ENCODE results near the gene THSD8. TPM values are rescaled to one million over a fixed set of nuclear protein-coding genes. Genes with fewer than 3 reads are reported as not detected.
A peak's percentile ranks its signal among the peaks of the same experiment; 100 is the strongest.

The THSD8 gene
- total RNA-seq, 6 donors from 2014 or later = 4.6 to 6.0 TPM; not detected in 4

DNA sequence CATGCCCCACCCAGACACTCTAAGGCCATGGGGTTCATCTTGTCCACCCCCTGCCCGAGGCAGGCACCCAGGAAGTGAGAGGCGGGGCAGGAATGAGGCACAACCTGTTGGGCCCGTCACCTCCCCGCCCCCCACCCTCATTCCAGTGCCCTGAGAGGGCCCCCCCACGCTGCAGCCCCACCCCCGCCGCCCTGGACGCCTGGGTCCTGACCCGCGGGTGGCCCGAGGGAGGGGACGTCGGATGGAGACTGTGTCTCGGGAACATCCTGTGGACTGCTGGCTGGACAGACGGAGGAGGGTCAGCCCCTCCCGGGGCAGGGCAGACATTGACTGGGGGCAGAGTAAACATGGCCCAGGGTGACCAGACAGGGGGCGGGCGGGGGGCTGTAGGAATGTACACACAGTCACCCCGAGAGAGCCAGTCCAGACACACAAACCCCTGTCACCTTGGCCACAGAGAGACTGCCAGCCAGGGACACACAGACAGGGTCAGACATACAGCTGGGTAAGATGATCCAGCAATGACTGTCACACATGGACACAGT lies 17.9 kb upstream of the THSD8 start:
- DNase-seq = peak; percentile 90
- peak; percentile 1 to 16 for ATAC-seq (ENCODE audit: low FRiP score in 2 of 2)
- Histone ChIP-seq H3K27ac (peak overlapping the region; percentile 96 to 100 (median 98)), H3K4me1 (peaks cover 77 to 86% (median 80%) of the 10 kb centered on the region in 4 donors), H3K9me3 (no peaks in the 10 kb centered on the region), H3K27me3 (no peaks in the 10 kb centered on the region), H3K36me3 (no peaks in the 10 kb centered on the region), H3K4me3 (peak overlapping the region in 2 of 4 donors; percentile 44 to 46)
- TF ChIP-seq POLR2A (IDR thresholded peaks at IDR 0.05) (peak in 1 of 4 donors; percentile 42), POLR2AphosphoS5 (IDR thresholded peaks at IDR 0.05) (peak; percentile 76 to 84), EP300 (IDR thresholded peaks at IDR 0.05) (peak in 3 of 4 donors; percentile 39 to 84 (median 69))
- TF ChIP-seq, protein P1, sequence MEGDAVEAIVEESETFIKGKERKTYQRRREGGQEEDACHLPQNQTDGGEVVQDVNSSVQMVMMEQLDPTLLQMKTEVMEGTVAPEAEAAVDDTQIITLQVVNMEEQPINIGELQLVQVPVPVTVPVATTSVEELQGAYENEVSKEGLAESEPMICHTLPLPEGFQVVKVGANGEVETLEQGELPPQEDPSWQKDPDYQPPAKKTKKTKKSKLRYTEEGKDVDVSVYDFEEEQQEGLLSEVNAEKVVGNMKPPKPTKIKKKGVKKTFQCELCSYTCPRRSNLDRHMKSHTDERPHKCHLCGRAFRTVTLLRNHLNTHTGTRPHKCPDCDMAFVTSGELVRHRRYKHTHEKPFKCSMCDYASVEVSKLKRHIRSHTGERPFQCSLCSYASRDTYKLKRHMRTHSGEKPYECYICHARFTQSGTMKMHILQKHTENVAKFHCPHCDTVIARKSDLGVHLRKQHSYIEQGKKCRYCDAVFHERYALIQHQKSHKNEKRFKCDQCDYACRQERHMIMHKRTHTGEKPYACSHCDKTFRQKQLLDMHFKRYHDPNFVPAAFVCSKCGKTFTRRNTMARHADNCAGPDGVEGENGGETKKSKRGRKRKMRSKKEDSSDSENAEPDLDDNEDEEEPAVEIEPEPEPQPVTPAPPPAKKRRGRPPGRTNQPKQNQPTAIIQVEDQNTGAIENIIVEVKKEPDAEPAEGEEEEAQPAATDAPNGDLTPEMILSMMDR (IDR thresholded peaks at IDR 0.05) = no peak
- 19 to 33% methylated on average over 4 to 13 of the region's 19 CpGs for WGBS, 2 donors

DNA sequence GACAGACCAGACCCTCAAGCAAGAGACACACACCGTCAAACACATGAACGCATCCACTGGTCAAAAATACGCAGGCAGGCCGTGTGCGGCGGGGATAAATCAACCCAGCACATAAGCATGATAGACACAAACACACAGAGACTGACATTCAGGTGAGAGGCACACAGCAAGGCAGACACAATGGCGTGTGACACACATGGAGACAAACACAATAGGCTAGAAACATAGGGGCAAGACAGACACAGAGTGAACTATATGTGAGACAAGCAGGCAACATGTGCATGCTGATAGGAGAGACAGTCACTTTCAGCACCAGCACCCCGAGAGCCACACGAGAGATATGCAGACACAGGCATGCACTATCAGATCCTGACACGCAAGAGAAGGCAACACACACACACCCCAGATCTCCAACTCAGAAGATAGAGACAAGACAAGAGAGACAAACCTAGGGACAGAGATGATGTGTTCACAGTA lies 17.4 kb upstream of the THSD8 start:
- Histone ChIP-seq H3K4me1 (peaks cover 77 to 86% (median 79%) of the 10 kb centered on the region in 4 donors), H3K9me3 (no peaks in the 10 kb centered on the region), H3K27ac (peak overlapping the region; percentile 96 to 100 (median 98)), H3K27me3 (no peaks in the 10 kb centered on the region), H3K4me3 (peak overlapping the region in 1 of 4 donors; percentile 46), H3K36me3 (no peaks in the 10 kb centered on the region)
- DNase-seq = no peak
- 54 to 63% methylated on average over 10 of the region's 10 CpGs for WGBS, 2 donors
- no peak for ATAC-seq (ENCODE audit: low FRiP score in 2 of 2)
- no peak for TF ChIP-seq POLR2A (IDR thresholded peaks at IDR 0.05)
- TF ChIP-seq, protein P1 (IDR thresholded peaks at IDR 0.05) = no peak
- no peak for TF ChIP-seq EP300 (IDR thresholded peaks at IDR 0.05)
- TF ChIP-seq POLR2AphosphoS5 (IDR thresholded peaks at IDR 0.05) = no peak

DNA sequence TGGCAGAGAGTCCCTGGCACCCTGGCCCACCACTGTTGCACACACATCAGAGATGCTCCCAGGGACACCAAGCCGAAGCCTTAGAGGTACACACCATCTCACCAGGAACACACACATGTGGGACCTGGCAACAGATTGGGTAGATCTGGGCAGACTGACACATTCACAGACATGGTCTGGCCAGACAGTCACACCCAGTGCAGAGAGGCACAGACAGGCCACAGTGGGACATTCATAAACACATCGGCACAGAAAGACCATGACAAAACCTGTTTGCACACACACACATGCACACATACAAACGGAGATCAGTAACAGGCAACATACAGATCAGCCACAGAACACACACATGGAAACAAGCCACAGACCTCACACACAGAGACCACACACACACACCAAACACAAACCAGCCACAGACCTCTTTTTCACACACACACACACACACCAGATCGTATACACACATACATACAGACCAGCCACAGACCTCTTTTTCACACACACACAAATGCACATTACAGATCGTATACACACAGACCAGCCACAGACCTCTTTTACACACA lies 16.9 kb upstream of the THSD8 start:
- peaks cover 72 to 82% (median 75%) of the 10 kb centered on the region in 4 donors for H3K4me1 ChIP-seq
- no peaks in the 10 kb centered on the region for H3K9me3 ChIP-seq
- 43 to 47% methylated on average over 4 to 5 of the region's 5 CpGs for WGBS, 2 donors
- no peaks in the 10 kb centered on the region for H3K27me3 ChIP-seq
- H3K4me3 ChIP-seq = peak overlapping the region in 1 of 4 donors; percentile 46
- no peaks in the 10 kb centered on the region for H3K36me3 ChIP-seq
- ATAC-seq (ENCODE audit: low FRiP score in 2 of 2) (no peak), DNase-seq (no peak)
- H3K27ac ChIP-seq = peak overlapping the region; percentile 96 to 100 (median 98)
- TF ChIP-seq EP300 (IDR thresholded peaks at IDR 0.05) (no peak), POLR2A (IDR thresholded peaks at IDR 0.05) (no peak), POLR2AphosphoS5 (IDR thresholded peaks at IDR 0.05) (no peak)
- TF ChIP-seq, protein P1 (IDR thresholded peaks at IDR 0.05) = no peak

DNA sequence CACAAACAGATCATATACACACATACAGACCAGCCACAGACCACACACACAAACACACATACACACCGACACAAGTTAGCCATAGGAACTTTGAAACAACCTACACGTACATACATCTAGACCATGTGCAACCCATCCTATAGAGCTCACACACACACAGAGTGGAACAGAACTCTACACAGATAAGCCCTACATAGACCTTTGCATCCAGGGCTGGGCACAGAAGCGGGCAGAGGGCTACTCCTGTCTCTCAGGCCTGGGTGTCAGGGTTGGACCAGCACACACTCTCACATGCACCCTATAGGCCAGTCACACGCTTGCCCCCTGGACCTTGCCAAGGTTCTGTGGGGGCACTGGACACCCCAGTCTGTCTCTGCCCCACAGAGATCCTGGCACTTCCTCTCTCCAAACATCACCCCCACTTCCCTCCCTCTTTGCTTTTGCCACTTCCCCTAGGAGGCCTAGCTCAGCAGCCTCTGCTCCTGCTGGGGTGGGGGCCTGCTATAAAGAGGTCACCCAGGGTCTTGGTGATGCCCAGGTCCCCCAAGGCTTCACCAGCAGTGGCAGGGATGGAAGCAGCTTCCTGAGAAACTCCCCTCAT lies 16.3 kb upstream of the THSD8 start:
- H3K9me3 ChIP-seq = no peaks in the 10 kb centered on the region
- H3K36me3 ChIP-seq = no peaks in the 10 kb centered on the region
- WGBS, 2 donors = 50 to 59% methylated on average over 4 of the region's 4 CpGs
- H3K4me3 ChIP-seq = peak overlapping the region in 1 of 4 donors; percentile 46
- H3K4me1 ChIP-seq = peaks cover 72 to 83% (median 75%) of the 10 kb centered on the region in 4 donors
- peak in 1 of 2 donors; percentile 64 for DNase-seq
- no peaks in the 10 kb centered on the region for H3K27me3 ChIP-seq
- no peak for ATAC-seq (ENCODE audit: low FRiP score in 2 of 2)
- peak overlapping the region; percentile 96 to 100 (median 98) for H3K27ac ChIP-seq
- TF ChIP-seq POLR2AphosphoS5 (IDR thresholded peaks at IDR 0.05) (peak; percentile 0 to 5), EP300 (IDR thresholded peaks at IDR 0.05) (no peak), POLR2A (IDR thresholded peaks at IDR 0.05) (peak in 1 of 4 donors; percentile 47)
- TF ChIP-seq, protein P1 (IDR thresholded peaks at IDR 0.05) = no peak
